Endothelial cell of umbilical vein (primary cell): Measurements from ENCODE around the gene CYP26A1.

ENCODE experiments used
- JUN ChIP-seq: IDR thresholded peaks from 2 replicates; pipeline ENCODE4 v1.6.1; 2011; ENCODE audit warnings: borderline replicate concordance, low read depth; ENCODE audit not compliant: insufficient read length, insufficient read depth
- TF ChIP-seq, protein P1 (sequence below), 2 donors: IDR thresholded peaks; 1 replicate in 1 of 2; 2 replicates in 1 of 2; pipeline ENCODE4 v1.5.1; 2011; ENCODE audit warnings: low read length in 2 of 2, mild to moderate bottlenecking in 2 of 2, moderate library complexity in 2 of 2, control low read depth in 1 of 2, inconsistent platforms in 1 of 2, low read depth in 1 of 2; ENCODE audit not compliant: insufficient read depth in 1 of 2; ENCODE audit errors: extremely low read depth in 1 of 2

DNA sequence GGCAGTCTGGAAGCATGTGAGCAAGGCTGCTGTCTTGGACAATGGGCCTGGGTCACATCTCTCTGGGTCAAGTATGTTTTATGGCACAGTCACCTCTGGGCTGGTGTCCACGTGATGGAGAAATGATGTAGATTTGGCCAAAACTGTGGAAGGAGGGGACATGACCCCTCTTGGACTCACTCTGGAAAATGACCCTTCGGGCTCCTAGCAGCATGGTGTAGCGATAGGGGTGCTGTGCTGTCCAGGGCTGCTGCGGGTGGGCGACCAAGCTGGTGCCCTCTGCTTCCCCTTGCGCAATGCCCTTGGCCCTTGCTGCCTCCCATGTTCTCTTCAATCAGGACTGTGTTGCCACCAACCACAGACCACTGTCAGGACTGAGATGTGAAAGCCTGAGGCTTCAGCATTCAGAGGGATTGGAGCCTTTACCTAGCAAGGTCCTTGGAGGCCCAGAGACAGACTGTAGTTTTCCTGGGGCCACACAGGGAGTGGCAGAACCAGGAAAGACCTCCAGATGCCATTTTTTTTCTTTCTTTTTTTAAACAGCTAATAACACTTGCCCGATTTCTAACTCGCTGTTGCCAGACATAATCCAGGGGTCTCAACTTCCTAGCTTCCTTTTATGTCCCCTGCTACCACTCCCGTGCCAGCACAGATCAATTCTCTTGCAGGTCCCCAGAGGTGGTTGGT, 6.1 kb downstream of the CYP26A1 start:
- TF ChIP-seq JUN: no peak
- TF ChIP-seq, protein P1, sequence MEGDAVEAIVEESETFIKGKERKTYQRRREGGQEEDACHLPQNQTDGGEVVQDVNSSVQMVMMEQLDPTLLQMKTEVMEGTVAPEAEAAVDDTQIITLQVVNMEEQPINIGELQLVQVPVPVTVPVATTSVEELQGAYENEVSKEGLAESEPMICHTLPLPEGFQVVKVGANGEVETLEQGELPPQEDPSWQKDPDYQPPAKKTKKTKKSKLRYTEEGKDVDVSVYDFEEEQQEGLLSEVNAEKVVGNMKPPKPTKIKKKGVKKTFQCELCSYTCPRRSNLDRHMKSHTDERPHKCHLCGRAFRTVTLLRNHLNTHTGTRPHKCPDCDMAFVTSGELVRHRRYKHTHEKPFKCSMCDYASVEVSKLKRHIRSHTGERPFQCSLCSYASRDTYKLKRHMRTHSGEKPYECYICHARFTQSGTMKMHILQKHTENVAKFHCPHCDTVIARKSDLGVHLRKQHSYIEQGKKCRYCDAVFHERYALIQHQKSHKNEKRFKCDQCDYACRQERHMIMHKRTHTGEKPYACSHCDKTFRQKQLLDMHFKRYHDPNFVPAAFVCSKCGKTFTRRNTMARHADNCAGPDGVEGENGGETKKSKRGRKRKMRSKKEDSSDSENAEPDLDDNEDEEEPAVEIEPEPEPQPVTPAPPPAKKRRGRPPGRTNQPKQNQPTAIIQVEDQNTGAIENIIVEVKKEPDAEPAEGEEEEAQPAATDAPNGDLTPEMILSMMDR (IDR thresholded peaks at IDR 0.05; ENCODE audit: extremely low read depth in 1 of 2, insufficient read depth in 1 of 2, low read depth in 1 of 2, low read length in 2 of 2): no peak
